Choroid plexus epithelial cell (primary cell): Measurements from ENCODE around the gene AFAP1L2.

Source experiments
- DNase-seq: peaks from one replicate; pipeline ENCODE4 v3.0.0-alpha.2; 2010; ENCODE audit warnings: low read depth
- H3K4me3 ChIP-seq: 2 replicates; pipeline ENCODE4 v1.5.1; 2011; ENCODE audit warnings: low read depth, mild to moderate bottlenecking, control low read depth, low read length, moderate library complexity
- CTCF ChIP-seq: conservative IDR thresholded peaks from 2 replicates; pipeline ENCODE4 v1.5.1; 2011; ENCODE audit warnings: low read depth, mild to moderate bottlenecking, control low read depth, inconsistent platforms, low read length, moderate library complexity

Gene AFAP1L2

GRCh38 chr10:114404171-114405010, at the start of gene AFAP1L2:
AFAP1L2 (minus strand) TSS chr10:114404502; CDS start chr10:114404455, 47 bp downstream.
- H3K4me3 ChIP-seq: peak within 1 kb of the TSS; percentile 49
- TF ChIP-seq CTCF: no peak
- DNase-seq: no peak

DNA sequence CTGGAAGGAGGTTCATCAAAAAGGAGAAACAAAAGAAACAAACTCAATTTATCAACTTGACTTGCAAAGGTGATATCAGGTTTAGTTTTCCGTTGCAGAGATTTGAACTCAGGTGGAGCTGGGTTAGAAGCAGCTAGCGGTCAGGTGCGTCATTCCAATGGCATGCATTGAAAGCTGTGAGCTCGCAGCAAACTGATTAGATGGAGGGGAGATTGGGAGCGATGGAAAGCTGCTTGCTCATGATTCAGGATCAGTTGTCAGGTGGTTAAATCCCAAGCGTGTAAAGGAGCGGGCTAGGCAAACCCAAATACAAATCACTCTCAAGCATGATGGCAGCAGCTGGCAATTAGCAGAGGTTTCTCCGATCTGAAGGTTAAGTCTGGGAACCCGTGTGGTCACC, 49.3 kb upstream of the AFAP1L2 start:
- DNase-seq: no peak
- no peak for TF ChIP-seq CTCF
- no peak overlapping the region for H3K4me3 ChIP-seq

GRCh38 chr10:114448897-114449296, 44.6 kb upstream of the AFAP1L2 start:
- TF ChIP-seq CTCF: no peak
- DNase-seq: no peak
- no peak overlapping the region for H3K4me3 ChIP-seq

GRCh38 chr10:114445332-114445731, 41.0 kb upstream of the AFAP1L2 start:
- H3K4me3 ChIP-seq: no peak overlapping the region
- no peak for TF ChIP-seq CTCF
- no peak for DNase-seq

DNA sequence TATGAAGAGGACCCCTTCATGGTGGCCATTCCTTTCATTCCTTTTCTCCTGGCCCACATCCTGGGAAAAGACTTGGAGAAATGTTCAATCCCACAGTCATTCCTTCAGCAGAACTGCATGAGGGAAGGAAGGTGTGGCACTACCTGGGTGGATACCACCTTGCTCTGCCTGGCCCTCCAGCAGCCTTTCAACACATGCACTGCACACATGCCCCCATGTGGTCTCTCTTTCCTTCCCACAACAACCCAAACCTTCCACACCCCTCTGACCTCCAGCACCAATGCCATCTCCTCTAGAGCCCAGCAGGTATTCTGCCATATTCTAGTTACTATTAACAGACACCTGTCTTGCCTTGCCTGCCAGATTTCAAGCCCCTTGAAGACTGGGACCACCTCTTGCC, 40.5 kb upstream of the AFAP1L2 start:
- no peak for TF ChIP-seq CTCF
- no peak for DNase-seq
- no peak overlapping the region for H3K4me3 ChIP-seq

- no peak overlapping the region for H3K4me3 ChIP-seq
- TF ChIP-seq CTCF: no peak
- DNase-seq: no peak
Observed at GRCh38 chr10:114442091-114442630, 37.9 kb upstream of the AFAP1L2 start.

- no peak overlapping the region for H3K4me3 ChIP-seq
- no peak for TF ChIP-seq CTCF
- no peak for DNase-seq
Observed at GRCh38 chr10:114441107-114441506, 36.8 kb upstream of the AFAP1L2 start.
